ENCODE data around the gene EVPLL. TPM values are rescaled to one million over a fixed set of nuclear protein-coding genes. Genes with fewer than 3 reads are reported as not detected.
"Not testable (repeated sequence)": the region's sequence is repeated elsewhere in the genome, so short reads cannot be mapped to it uniquely, and the experiment has no call there.

EVPLL gene
- total RNA-seq, 4 donors from 2014 or later, result 0.36 to 0.37 TPM; not detected in 2

DNA sequence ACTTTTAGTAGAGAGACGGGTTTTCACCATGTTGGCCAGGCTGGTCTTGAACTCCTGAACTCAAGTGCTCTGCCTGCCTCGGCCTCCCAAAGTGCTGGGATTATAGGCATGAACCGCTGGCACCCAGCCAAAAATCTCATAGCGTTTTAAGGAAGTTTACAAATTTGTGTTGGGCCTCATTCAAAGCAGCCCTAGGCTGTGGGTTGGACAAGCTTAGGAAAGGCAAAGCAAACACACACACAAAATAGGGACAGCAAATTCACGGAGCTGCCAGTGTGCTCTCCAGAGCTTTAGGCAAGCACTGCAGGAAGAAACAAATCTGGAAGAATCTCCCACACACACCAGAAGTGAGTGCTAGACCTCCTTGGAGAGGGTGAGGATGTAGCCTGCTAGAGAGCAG, 25.6 kb downstream of the EVPLL start:
- not testable (repeated sequence) for ATAC-seq (ENCODE audit: low FRiP score)

DNA sequence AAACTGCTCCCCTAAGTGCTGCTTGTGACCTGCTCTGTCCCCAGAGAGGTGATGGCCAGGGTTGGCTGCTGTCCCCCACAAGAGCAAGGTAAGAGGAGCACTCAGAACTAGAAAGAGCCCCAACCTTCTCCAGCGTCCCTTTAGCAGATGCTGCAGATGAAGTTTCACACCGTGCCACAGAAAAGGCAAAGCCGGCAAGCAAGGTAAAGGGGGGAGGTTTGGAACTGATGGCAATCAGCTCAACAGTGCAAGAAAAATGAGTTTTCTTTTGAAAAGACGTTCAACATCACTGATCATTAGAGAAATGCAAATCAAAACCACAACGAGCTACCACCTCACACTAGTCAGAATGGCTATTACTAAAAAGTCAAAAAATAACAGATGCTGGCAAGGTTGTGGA, 26.0 kb downstream of the EVPLL start:
- not testable (repeated sequence) for ATAC-seq (ENCODE audit: low FRiP score); DNase-seq (ENCODE audit: low spot score)

More for the DNA sequence above, 25.6 kb downstream of the EVPLL start:
- DNase-seq (ENCODE audit: low spot score), result not testable (repeated sequence)

DNA sequence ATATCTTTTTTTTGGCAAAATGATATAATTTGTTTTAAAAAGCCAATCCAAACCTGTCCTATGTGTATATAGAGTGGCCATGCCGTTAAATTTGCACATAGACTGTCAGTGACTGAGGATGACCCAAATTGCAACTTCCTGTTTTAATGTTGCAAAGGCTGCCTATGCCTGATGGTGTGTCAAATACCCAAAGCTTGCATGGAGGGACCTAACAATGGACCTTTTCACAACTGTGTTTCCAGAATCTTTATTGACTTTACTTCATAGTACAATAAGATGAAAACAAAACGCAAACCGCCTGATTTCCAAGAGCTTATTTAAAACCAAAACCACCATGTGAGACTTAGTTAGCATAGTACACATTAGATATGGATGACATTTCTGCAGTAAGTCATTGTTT, 31.3 kb downstream of the EVPLL start:
- DNase-seq (ENCODE audit: low spot score); ATAC-seq (ENCODE audit: low FRiP score): not testable (repeated sequence)

DNA sequence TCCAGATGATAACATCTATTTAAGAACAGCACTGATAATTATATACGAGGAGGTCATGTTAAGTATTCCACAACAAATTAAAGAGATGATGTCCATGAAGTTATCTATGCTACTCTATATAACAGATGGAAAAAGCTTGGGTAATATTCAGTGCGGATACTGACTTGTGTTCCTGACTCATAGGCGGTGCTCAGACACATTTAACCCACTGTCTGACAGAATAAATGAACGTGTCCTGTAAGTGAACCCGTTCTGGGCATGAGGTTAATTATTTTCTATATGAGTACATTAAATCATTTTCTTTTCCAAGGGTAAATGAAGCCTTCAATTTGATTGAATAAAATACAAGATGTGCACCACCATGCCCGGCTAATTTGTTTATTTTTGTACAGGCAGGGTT, 31.7 kb downstream of the EVPLL start:
- not testable (repeated sequence) for DNase-seq (ENCODE audit: low spot score); ATAC-seq (ENCODE audit: low FRiP score)

DNA sequence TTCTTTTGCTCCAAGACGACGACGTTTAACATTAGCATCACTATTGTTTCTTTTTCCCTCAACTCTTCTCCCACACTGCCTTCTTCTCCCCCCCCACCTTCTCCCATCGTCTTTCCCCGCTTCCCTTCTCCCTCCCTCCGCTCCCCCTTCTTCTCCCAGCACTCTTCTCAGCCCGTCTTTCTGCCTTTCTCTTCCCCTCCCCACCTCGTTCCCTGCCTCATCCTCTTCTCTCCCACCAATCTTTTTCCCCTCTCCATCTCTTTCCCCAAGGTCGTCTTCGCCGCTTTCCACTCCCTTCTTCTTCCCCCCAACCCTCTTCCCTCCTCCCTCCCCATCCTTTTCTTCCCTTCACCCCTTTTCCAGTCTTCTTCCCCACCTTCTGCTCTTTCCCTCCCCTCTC, 33.2 kb downstream of the EVPLL start:
- DNase-seq (ENCODE audit: low spot score); ATAC-seq (ENCODE audit: low FRiP score): not testable (repeated sequence)

DNA sequence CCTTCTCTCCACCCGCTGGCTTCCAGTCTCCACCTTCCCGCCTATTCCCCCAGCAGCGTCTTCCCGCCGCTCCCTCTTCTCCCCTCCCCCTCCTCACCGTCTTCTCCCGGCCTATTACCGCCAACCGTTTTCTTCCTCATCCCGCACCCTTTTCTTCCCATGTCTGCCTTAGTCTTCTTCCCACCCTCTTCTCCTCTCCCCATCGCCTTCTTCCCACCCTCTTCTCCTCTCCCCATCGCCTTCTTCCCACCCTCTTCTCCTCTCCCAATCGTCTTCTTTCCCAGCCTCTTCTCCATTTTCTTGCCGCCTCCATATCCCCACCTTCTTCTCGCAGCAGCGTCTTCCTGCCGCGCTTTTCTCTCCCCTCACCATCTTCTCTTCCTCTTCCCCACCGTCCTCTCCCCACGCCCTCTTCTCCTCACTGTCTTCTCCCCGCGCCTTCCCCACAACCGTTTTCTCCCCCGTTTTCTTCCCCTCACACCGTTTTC, 33.8 kb downstream of the EVPLL start:
- not testable (repeated sequence) for DNase-seq (ENCODE audit: low spot score)
- peak; percentile 77 for ATAC-seq (ENCODE audit: low FRiP score)

DNA sequence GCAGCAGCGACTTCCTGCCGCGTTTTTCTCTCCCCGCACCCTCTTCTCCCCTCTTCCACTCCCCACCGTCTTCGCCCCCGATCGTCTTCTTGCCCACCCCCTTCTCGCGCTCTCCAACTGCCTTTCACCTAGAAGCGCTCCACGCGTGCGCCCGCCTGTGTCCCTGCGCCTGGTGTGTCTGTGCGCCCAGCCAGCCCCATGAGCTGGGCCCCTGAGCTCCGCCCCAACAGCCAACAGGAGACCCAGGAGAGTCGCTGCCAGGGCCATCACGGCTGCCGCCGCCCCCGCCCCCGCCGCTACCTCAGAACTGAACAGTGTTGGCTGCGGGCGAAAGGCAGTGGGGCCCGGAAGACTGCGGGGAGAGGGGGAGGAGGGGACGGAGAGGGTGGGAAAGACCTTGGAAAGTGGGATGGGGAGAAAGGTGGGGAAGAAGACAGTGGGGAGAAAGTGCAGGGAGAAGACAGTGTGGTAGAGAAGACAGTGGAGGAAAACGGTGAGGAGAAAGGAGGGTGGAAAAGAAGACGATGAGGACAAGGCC, 34.5 kb downstream of the EVPLL start:
- peak; percentile 80 for ATAC-seq (ENCODE audit: low FRiP score)

DNA sequence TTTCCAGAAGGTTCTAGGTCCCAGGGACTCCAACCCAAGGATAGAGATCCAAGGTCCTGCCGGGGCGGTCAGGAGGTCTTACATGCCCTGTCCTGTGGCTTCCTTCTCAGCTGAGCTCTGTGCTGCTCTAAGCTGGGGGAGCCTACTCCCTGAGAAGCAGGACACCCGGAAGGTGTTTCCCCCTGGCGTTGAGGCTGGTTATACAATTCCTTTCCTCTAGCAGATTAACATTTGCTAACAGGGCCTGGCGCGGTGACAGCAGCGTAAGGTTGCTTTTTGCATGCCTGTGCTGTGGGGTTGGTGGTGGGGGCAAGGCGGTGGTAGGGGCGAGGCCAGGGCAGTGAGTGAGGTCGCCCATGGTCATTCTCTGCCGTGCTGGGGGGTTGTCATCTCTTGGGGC, 43.9 kb downstream of the EVPLL start:
- DNase-seq (ENCODE audit: low spot score); ATAC-seq (ENCODE audit: low FRiP score): not testable (repeated sequence)

More for the DNA sequence above, 34.5 kb downstream of the EVPLL start:
- not testable (repeated sequence) for DNase-seq (ENCODE audit: low spot score)

DNA sequence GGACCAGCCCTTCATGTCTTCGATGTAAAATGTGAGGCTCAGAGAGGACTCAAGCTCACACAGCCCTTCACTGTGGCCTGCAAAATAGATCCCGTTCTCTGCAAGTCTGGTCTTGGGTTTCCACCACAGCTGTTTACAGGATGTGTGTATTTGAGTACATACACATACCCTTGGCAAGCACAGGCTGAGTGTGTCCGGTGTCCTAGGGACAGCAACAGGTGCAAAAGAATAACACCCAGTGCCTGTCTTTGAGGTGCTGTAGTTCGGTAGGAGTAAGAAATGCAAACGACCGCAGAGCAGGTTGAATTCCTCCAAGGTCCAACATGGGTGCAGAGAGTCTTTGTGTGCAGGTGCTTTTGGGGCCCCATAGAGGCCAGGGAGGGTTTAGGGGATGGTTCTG, 44.9 kb downstream of the EVPLL start:
- not testable (repeated sequence) for DNase-seq (ENCODE audit: low spot score); ATAC-seq (ENCODE audit: low FRiP score)

DNA sequence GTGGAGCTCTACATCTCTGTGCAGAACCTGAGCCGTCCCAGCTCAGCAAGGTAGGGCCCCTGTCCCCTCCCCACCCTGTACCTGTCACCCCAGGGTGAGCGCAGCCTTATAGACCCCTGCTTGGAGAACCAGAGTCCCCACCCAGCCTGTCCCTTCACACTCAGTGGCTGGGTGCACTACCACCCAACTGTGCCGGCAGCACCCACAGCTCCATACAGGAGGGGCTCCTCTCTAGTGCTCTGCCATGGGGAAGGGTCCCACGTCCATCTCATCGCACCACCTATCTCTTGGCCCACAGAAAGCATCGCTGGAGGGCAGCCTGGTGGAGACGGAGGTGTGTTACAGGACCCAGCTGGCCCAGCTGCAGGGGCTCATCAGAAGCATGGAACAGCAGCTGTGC, 45.4 kb downstream of the EVPLL start:
- not testable (repeated sequence) for ATAC-seq (ENCODE audit: low FRiP score); DNase-seq (ENCODE audit: low spot score)

DNA sequence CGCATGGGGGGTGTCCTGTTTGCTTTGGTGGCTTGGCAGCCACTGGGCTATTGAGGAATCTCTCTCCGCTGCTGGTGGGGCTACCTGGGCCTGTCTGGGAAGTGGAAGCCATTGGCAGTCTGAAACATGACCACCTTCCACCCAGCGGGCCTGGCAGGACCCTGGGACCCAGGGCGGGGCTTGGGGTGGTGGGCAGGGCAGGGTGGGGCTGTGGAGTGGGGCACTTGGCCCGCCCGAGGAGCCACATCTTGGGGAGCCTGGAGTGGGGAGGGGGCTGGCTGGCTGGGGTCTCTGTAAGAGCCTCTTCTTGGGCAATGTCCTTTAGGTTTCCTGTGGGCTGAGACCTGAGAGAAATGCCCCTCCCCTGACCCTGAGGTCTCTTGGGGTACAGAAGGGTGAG, 48.0 kb downstream of the EVPLL start:
- not testable (repeated sequence) for DNase-seq (ENCODE audit: low spot score); ATAC-seq (ENCODE audit: low FRiP score)

DNA sequence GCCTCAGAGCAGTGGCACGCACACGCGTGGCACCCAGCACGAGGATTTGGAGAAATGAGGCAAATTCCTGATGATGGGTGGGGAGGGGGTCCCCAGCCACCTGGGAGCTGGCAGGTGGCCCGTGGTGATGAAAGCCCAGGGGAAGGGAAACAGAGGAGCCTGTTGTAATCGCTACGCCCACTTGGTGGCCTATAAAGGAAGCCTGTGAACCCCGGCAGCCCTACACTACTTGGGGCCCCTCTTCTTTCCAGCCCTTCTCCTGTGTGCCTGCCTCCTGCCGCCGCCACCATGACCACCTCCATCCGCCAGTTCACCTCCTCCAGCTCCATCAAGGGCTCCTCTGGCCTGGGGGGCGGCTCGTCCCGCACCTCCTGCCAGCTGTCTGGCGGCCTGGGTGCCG, 49.1 kb downstream of the EVPLL start:
- DNase-seq (ENCODE audit: low spot score); ATAC-seq (ENCODE audit: low FRiP score): not testable (repeated sequence)

DNA sequence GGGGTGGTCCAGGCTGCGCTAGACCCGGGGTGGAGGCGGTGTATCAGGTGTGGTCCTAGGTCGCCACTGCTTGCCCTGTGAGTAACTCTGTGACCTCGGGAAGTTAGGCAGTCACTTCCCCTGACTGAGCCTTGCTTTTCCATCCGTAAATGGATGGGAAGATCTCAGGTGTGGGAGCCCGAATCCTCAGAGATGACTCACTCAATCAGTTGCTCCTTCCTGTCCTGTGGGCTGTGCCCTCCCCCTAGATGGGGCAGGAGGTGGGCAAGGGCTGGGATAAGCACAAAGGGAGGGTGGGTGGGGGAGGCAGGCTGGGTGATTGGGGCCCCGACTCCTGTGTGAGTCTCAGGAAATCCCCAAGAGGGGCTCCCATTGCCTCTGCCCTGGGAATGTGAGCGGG, 54.6 kb downstream of the EVPLL start:
- not testable (repeated sequence) for ATAC-seq (ENCODE audit: low FRiP score); DNase-seq (ENCODE audit: low spot score)

Small RNA genes lying within 50 kb of the gene (small RNA-seq; reads per million reads assigned to genes)
- gene AL353997.5 (not detected), gene YWHAEP2 (not detected)

Other genes starting within 250 kb of the EVPLL start
- 10 to 100 TPM; 77.0 to 80.7 (median 80.3) TPM for gene ALKBH5, start 193.9 kb upstream of the EVPLL start, total RNA-seq
- 10 to 100 TPM; 10.2 to 24.0 (median 13.2) TPM for gene LLGL1, start 152.1 kb upstream of the EVPLL start, total RNA-seq
- 100 to 1,000 TPM; 198 to 328 (median 324) TPM for gene FLII, start 119.0 kb upstream of the EVPLL start, total RNA-seq
- gene MIEF2, start 117.1 kb upstream of the EVPLL start, total RNA-seq, result 1 to 10 TPM; 2.9 to 9.5 (median 5.7) TPM
- 10 to 100 TPM; 23.6 to 80.5 (median 47.5) TPM for gene TOP3A, start 62.8 kb upstream of the EVPLL start, total RNA-seq
- gene SMCR8, start 62.5 kb upstream of the EVPLL start, total RNA-seq, result 10 to 100 TPM; 11.4 to 21.4 (median 14.3) TPM
- 100 to 1,000 TPM in 2 of 4 donors, 10 to 100 TPM in 2; 59.3 to 108 (median 102) TPM for gene SHMT1, start 14.2 kb upstream of the EVPLL start, total RNA-seq
- gene LGALS9C, start 99.0 kb downstream of the EVPLL start, total RNA-seq, result not detected